LHCN-M2 (cell line): ENCODE data around the gene EFHC1. TPM values are rescaled to one million over a fixed set of nuclear protein-coding genes. Genes with fewer than 3 reads are reported as not detected.

ENCODE experiments used
- total RNA-seq: library from RNA; depleted of rRNA; stranded (reverse); fragments of >200 nt; gene quantifications from 2 replicates; pipeline ENCODE4 v1.2.3, GENCODE V29; 2014; rRNA removed

Gene EFHC1
- total RNA-seq, 1 experiment from 2014 or later, result 31.8 TPM

Other genes with a start within 250 kb of the EFHC1 start
- gene IL17A, start 234.0 kb upstream of the EFHC1 start, total RNA-seq, result not detected in 2 replicates
- gene IL17F, start 175.8 kb upstream of the EFHC1 start, total RNA-seq, result not detected in 2 replicates
- gene MCM3, start 135.6 kb upstream of the EFHC1 start, total RNA-seq, result 137 and 149 TPM in 2 replicates
- gene PAQR8, start 58.2 kb upstream of the EFHC1 start, total RNA-seq, result 7.2 and 9.2 TPM in 2 replicates
- gene TRAM2, start 156.7 kb downstream of the EFHC1 start, total RNA-seq, result 108 and 124 TPM in 2 replicates